ENCODE data around the gene RAB40C.
"Not testable (repeated sequence)": the region's sequence is repeated elsewhere in the genome, so short reads cannot be mapped to it uniquely, and the experiment has no call there.

RAB40C gene

GRCh38 chr16:596736-597060 lies 6.8 kb downstream of the RAB40C start:
- H3K36me3 ChIP-seq (ENCODE audit: control insufficient read depth in 4 of 4, insufficient read depth in 4 of 4, low read length in 3 of 4), result peaks cover 0 to 30% (median 17%) of the 10 kb centered on the region in 4 experiments
- no peaks in the 10 kb centered on the region for H3K9me3 ChIP-seq (ENCODE audit: control extremely low read depth in 1 of 5, control insufficient read depth in 4 of 5, insufficient read depth in 2 of 5, low read depth in 1 of 5, low read length in 4 of 5)
- ChIA-PET POLR2A (no interaction called here), CTCF (interaction anchor here (0.6 to 1.0 kb wide), 4 partner anchors 20 to 63 kb away, joined by 3 to 4 read pairs (median 3); no protein-coding TSS in a partner anchor)
- no peak for DNase-seq
- no peaks in the 10 kb centered on the region for H3K27me3 ChIP-seq (replicated peaks in 2 of 5; ENCODE audit: control insufficient read depth in 4 of 5, insufficient read depth in 5 of 5, low read length in 4 of 5)
- H3K4me3 ChIP-seq (ENCODE audit: control insufficient read depth in 1 of 7, extremely low read depth in 1 of 7, insufficient read depth in 4 of 7, low read depth in 2 of 7, low read length in 6 of 7), result no peak overlapping the region
- 96% methylated on average over 12 of the region's 12 CpGs for WGBS (ENCODE audit: insufficient coverage)
- H3K27ac ChIP-seq (ENCODE audit: insufficient read depth in 1 of 2, low read depth in 1 of 2, low read length in 2 of 2, poor library complexity in 1 of 2, severe bottlenecking in 2 of 2), result no peak overlapping the region
- H3K4me1 ChIP-seq (ENCODE audit: control extremely low read depth in 1 of 4, control insufficient read depth in 4 of 4, insufficient read depth in 4 of 4, low read length in 3 of 4), result peaks cover 0 to 34% (median 24%) of the 10 kb centered on the region in 4 experiments

- H3K4me3 ChIP-seq (ENCODE audit: control insufficient read depth in 1 of 7, extremely low read depth in 1 of 7, insufficient read depth in 4 of 7, low read depth in 2 of 7, low read length in 6 of 7); H3K9me3 ChIP-seq (ENCODE audit: control extremely low read depth in 1 of 5, control insufficient read depth in 4 of 5, insufficient read depth in 2 of 5, low read depth in 1 of 5, low read length in 4 of 5); CTCF ChIA-PET; DNase-seq; H3K27ac ChIP-seq (ENCODE audit: insufficient read depth in 1 of 2, low read depth in 1 of 2, low read length in 2 of 2, poor library complexity in 1 of 2, severe bottlenecking in 2 of 2); H3K27me3 ChIP-seq (replicated peaks in 2 of 5; ENCODE audit: control insufficient read depth in 4 of 5, insufficient read depth in 5 of 5, low read length in 4 of 5); POLR2A ChIA-PET: not testable (repeated sequence)
- WGBS (ENCODE audit: insufficient coverage), result 98% methylated on average over 4 of the region's 7 CpGs
- Histone ChIP-seq H3K36me3 (ENCODE audit: control insufficient read depth in 4 of 4, insufficient read depth in 4 of 4, low read length in 3 of 4) (peaks cover 0 to 30% (median 18%) of the 10 kb centered on the region in 4 experiments), H3K4me1 (ENCODE audit: control extremely low read depth in 1 of 4, control insufficient read depth in 4 of 4, insufficient read depth in 4 of 4, low read length in 3 of 4) (peaks cover 0 to 25% (median 15%) of the 10 kb centered on the region in 4 experiments)
Observed at GRCh38 chr16:597655-598054, 7.8 kb downstream of the RAB40C start.

GRCh38 chr16:598823-599739 lies 9.2 kb downstream of the RAB40C start:
- Histone ChIP-seq H3K27me3 (replicated peaks in 2 of 5; ENCODE audit: control insufficient read depth in 4 of 5, insufficient read depth in 5 of 5, low read length in 4 of 5) (no peaks in the 10 kb centered on the region), H3K4me1 (ENCODE audit: control extremely low read depth in 1 of 4, control insufficient read depth in 4 of 4, insufficient read depth in 4 of 4, low read length in 3 of 4) (peaks cover 0 to 10% (median 7%) of the 10 kb centered on the region in 4 experiments), H3K9me3 (ENCODE audit: control extremely low read depth in 1 of 5, control insufficient read depth in 4 of 5, insufficient read depth in 2 of 5, low read depth in 1 of 5, low read length in 4 of 5) (no peaks in the 10 kb centered on the region), H3K27ac (ENCODE audit: insufficient read depth in 1 of 2, low read depth in 1 of 2, low read length in 2 of 2, poor library complexity in 1 of 2, severe bottlenecking in 2 of 2) (no peak overlapping the region), H3K4me3 (ENCODE audit: control insufficient read depth in 1 of 7, extremely low read depth in 1 of 7, insufficient read depth in 4 of 7, low read depth in 2 of 7, low read length in 6 of 7) (no peak overlapping the region), H3K36me3 (ENCODE audit: control insufficient read depth in 4 of 4, insufficient read depth in 4 of 4, low read length in 3 of 4) (peaks cover 0 to 26% (median 15%) of the 10 kb centered on the region in 4 experiments)
- no peak for DNase-seq
- 99% methylated on average over 37 of the region's 43 CpGs for WGBS (ENCODE audit: insufficient coverage)
- POLR2A ChIA-PET, result interaction anchor here (0.6 kb wide), 1 partner anchor 10 kb away, joined by 4 read pairs; no protein-coding TSS in a partner anchor
- CTCF ChIA-PET, result interaction anchor here (0.7 to 2.0 kb wide), 6 partner anchors 9 to 53 kb away, joined by 3 to 11 read pairs (median 6); partner anchors contain the start of gene RAB40C

- H3K9me3 ChIP-seq (ENCODE audit: control extremely low read depth in 1 of 5, control insufficient read depth in 4 of 5, insufficient read depth in 2 of 5, low read depth in 1 of 5, low read length in 4 of 5), result peaks cover 0 to 5% (median 3%) of the 10 kb centered on the region in 5 experiments
- H3K36me3 ChIP-seq (ENCODE audit: control insufficient read depth in 4 of 4, insufficient read depth in 4 of 4, low read length in 3 of 4), result peaks cover 0 to 23% (median 14%) of the 10 kb centered on the region in 4 experiments
- 38% methylated on average over 6 of the region's 7 CpGs for WGBS (ENCODE audit: insufficient coverage)
- peaks cover 0 to 9% (median 7%) of the 10 kb centered on the region in 4 experiments for H3K4me1 ChIP-seq (ENCODE audit: control extremely low read depth in 1 of 4, control insufficient read depth in 4 of 4, insufficient read depth in 4 of 4, low read length in 3 of 4)
- ChIA-PET CTCF (interaction anchor here (1.0 to 2.4 kb wide), 14 partner anchors 8 to 210 kb away, joined by 3 to 20 read pairs (median 4); partner anchors contain the start of genes METTL26 and RAB40C), POLR2A (interaction anchor here (1.8 kb wide), 1 partner anchor 11 kb away, joined by 5 read pairs; the partner anchor contains the start of gene RAB40C)
- no peak overlapping the region for H3K4me3 ChIP-seq (ENCODE audit: control insufficient read depth in 1 of 7, extremely low read depth in 1 of 7, insufficient read depth in 4 of 7, low read depth in 2 of 7, low read length in 6 of 7)
- no peaks in the 10 kb centered on the region for H3K27me3 ChIP-seq (replicated peaks in 2 of 5; ENCODE audit: control insufficient read depth in 4 of 5, insufficient read depth in 5 of 5, low read length in 4 of 5)
- no peak overlapping the region for H3K27ac ChIP-seq (ENCODE audit: insufficient read depth in 1 of 2, low read depth in 1 of 2, low read length in 2 of 2, poor library complexity in 1 of 2, severe bottlenecking in 2 of 2)
- DNase-seq, result peak; percentile 60 to 73 (median 71)
Observed at GRCh38 chr16:600781-601180, 10.9 kb downstream of the RAB40C start.

GRCh38 chr16:603933-604332 lies 14.1 kb downstream of the RAB40C start:
- WGBS (ENCODE audit: insufficient coverage), result 50% methylated on average over 1 of the region's 5 CpGs
- H3K27me3 ChIP-seq (replicated peaks in 2 of 5; ENCODE audit: control insufficient read depth in 4 of 5, insufficient read depth in 5 of 5, low read length in 4 of 5), result no peaks in the 10 kb centered on the region
- ChIA-PET POLR2A (no interaction called here), CTCF (no interaction called here)
- H3K9me3 ChIP-seq (ENCODE audit: control extremely low read depth in 1 of 5, control insufficient read depth in 4 of 5, insufficient read depth in 2 of 5, low read depth in 1 of 5, low read length in 4 of 5), result peaks cover 0 to 5% (median 3%) of the 10 kb centered on the region in 5 experiments
- no peak overlapping the region for H3K4me3 ChIP-seq (ENCODE audit: control insufficient read depth in 1 of 7, extremely low read depth in 1 of 7, insufficient read depth in 4 of 7, low read depth in 2 of 7, low read length in 6 of 7)
- H3K4me1 ChIP-seq (ENCODE audit: control extremely low read depth in 1 of 4, control insufficient read depth in 4 of 4, insufficient read depth in 4 of 4, low read length in 3 of 4), result peaks cover 0 to 7% (median 5%) of the 10 kb centered on the region in 4 experiments
- DNase-seq, result no peak
- no peak overlapping the region for H3K27ac ChIP-seq (ENCODE audit: insufficient read depth in 1 of 2, low read depth in 1 of 2, low read length in 2 of 2, poor library complexity in 1 of 2, severe bottlenecking in 2 of 2)
- H3K36me3 ChIP-seq (ENCODE audit: control insufficient read depth in 4 of 4, insufficient read depth in 4 of 4, low read length in 3 of 4), result peaks cover 0 to 12% (median 7%) of the 10 kb centered on the region in 4 experiments

GRCh38 chr16:606656-607307 lies 16.9 kb downstream of the RAB40C start:
- no peak for DNase-seq
- peaks cover 0 to 5% (median 3%) of the 10 kb centered on the region in 5 experiments for H3K9me3 ChIP-seq (ENCODE audit: control extremely low read depth in 1 of 5, control insufficient read depth in 4 of 5, insufficient read depth in 2 of 5, low read depth in 1 of 5, low read length in 4 of 5)
- H3K27me3 ChIP-seq (replicated peaks in 2 of 5; ENCODE audit: control insufficient read depth in 4 of 5, insufficient read depth in 5 of 5, low read length in 4 of 5), result no peaks in the 10 kb centered on the region
- peaks cover 0 to 6% (median 3%) of the 10 kb centered on the region in 4 experiments for H3K36me3 ChIP-seq (ENCODE audit: control insufficient read depth in 4 of 4, insufficient read depth in 4 of 4, low read length in 3 of 4)
- H3K4me1 ChIP-seq (ENCODE audit: control extremely low read depth in 1 of 4, control insufficient read depth in 4 of 4, insufficient read depth in 4 of 4, low read length in 3 of 4), result no peaks in the 10 kb centered on the region
- 95% methylated on average over 18 of the region's 22 CpGs for WGBS (ENCODE audit: insufficient coverage)
- no peak overlapping the region for H3K27ac ChIP-seq (ENCODE audit: insufficient read depth in 1 of 2, low read depth in 1 of 2, low read length in 2 of 2, poor library complexity in 1 of 2, severe bottlenecking in 2 of 2)
- H3K4me3 ChIP-seq (ENCODE audit: control insufficient read depth in 1 of 7, extremely low read depth in 1 of 7, insufficient read depth in 4 of 7, low read depth in 2 of 7, low read length in 6 of 7), result no peak overlapping the region
- CTCF ChIA-PET, result interaction anchor here (0.7 kb wide), 1 partner anchor 183 kb away, joined by 3 read pairs; no protein-coding TSS in a partner anchor
- POLR2A ChIA-PET, result no interaction called here

Data from common myeloid progenitor, CD34-positive (primary cell).